WI38 (cell line): ENCODE results near the gene STK24.

Source experiments
- H3K4me3 ChIP-seq: 2 replicates; pipeline ENCODE4 v1.5.1; 2011; ENCODE audit warnings: low read depth, mild to moderate bottlenecking, control low read depth, low read length
- CTCF ChIP-seq: IDR thresholded peaks from 2 replicates; pipeline ENCODE4 v1.5.1; 2012; ENCODE audit warnings: low read depth, mild to moderate bottlenecking, control low read depth, low read length

The STK24 gene

GRCh38 chr13:98439896-98440295, 137.0 kb downstream of the STK24 start:
- no peak overlapping the region for H3K4me3 ChIP-seq
- no peak for TF ChIP-seq CTCF

DNA sequence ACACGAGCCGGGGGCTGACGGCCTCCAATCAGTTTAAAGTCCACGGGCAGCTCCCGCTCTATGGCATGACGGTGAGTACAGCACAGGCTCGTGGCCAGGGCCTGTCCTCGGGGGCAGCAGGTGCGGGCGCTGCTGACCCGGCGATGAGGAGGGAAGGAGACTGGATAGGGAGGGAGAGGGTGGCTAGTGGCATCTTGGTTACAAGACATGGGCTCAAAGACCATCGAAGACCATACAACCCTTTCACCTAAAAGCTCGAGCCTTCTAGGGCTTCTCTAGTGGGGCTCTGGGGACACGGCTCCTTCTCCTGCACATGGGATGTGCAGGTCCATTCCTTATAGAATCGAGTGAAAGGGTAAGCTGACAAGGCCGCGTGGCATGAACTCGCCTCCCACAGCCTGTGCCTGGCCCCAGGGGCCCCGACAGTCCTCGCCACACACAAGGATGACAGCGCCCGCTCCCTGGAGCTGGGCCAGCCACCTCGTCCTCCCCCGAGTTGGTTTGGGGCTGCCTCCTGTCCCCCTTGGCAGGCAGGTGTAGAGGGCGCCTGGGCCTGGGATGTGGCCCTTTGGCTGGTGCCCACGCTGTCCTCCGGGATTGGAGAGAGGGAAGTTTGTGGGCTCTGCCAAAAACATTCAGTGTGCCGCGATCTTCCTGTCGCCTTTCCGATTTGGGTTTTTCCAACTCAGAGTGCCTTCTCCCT, 137.6 kb downstream of the STK24 start:
- H3K4me3 ChIP-seq: no peak overlapping the region
- no peak for TF ChIP-seq CTCF

DNA sequence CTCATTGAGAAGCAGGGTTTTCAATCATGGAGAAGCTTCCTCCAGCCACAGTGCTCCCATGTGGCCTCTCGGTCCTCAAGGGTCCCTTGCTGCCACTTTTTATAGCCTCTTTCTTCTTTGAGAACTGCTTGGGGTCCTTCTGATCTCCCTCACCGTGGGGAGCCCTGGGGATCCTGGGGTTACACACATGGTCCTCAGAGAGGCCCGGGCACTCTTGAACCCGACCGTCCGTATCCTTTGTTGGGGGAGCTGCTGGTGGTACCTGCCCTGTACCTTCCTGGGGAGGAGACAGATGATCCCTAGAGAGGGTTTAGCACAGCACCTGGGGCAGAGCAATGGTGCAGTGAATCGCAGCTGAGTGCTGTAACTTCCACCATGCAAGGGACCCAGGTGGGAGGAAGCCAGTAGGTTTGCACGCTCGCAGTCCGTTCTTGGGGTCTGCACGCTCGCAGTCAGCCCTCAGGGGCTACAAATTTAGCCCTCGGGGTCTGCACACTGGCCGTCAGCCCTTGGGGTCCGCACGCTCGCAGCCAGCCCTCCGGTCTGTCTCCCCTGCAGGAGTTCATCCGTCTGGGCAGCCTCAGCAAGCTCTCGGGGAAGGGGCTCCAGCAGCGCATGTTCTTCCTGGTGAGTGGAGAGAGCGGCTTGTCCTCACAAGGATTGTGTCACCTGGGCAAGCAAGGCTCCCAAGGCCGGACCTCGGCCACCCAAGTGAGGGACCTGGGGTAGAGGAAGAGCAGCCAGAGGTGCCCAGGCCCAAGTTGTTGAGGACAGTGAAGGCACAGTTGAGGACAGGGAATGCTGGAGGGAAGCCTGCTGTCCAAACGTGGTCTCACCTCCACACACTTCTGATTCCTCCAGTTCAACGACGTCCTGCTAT, 138.4 kb downstream of the STK24 start:
- no peak for TF ChIP-seq CTCF
- no peak overlapping the region for H3K4me3 ChIP-seq

DNA sequence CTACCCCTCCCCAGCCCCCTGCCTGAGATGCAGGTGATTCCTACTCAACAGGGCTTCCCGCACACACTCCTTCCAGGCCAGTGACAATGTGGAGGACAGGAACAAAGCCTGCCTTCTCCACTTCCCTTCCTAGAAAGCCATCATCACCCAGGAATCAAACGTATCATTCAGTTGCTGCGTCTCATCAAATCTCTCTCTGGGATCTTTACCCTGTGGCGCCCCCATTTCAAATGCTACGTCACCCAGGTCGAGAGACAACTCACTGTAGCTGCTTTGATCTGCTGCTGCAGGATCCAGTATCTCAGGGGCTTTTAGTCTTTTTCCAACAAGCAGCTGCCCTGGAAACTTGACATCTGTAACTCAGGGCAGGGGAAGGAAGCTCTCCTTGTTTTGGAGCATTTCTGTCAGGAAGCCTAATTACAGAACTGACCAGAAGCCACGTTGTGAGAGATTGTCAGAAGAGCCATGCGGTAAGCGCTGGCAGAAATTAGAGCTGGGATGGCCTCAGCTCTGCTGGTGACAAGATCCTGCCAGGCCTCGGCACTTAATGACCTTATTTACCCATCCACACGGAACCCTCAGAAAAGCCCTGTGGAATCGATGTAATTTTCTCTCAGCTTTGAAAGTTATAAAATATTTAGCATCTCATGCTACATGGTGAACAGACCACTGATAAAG, 140.5 kb downstream of the STK24 start:
- H3K4me3 ChIP-seq: no peak overlapping the region
- no peak for TF ChIP-seq CTCF

DNA sequence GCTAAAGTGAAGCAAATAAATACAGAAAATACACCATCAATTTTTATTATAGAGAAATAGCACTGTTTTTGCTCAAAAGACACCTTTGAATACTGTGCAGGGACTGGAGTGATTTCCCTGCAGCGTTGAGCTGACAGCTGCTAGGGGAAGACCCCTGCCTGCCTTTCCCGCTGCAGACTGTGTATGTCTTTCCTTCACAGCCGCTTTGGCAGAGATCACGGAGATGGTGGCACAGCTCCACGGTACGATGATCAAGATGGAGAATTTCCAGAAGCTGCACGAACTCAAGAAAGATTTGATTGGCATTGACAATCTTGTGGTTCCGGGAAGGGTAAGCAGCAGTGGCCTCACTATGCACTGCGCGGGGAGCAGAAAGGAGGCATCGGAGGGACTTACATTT, 141.5 kb downstream of the STK24 start:
- TF ChIP-seq CTCF: no peak
- H3K4me3 ChIP-seq: no peak overlapping the region

GRCh38 chr13:98434060-98434459, 142.8 kb downstream of the STK24 start:
- TF ChIP-seq CTCF: no peak
- H3K4me3 ChIP-seq: no peak overlapping the region
